Stimulated activated CD8-positive, alpha-beta memory T cell treated with anti-CD3 and anti-CD28 coated beads, Interleukin-2, amount 100 ng/mL, for 1 hour (primary cell): Measurements from ENCODE around the gene GPR45.

ENCODE experiments used
- DNase-seq, 2 donors: peaks; one replicate each; pipeline ENCODE4 v3.0.0-alpha.2; 2020; ENCODE audit warnings: low read depth in 2 of 2

Gene GPR45

GRCh38 chr2:105254531-105255210 is 13.1 kb downstream of the GPR45 start:
- no peak for DNase-seq

- no peak for DNase-seq
Measured at GRCh38 chr2:105255979-105256378, 14.4 kb downstream of the GPR45 start.

- DNase-seq: no peak
Measured at GRCh38 chr2:105256431-105257047, 15.0 kb downstream of the GPR45 start.

GRCh38 chr2:105257981-105258380 is 16.4 kb downstream of the GPR45 start:
- DNase-seq: no peak

GRCh38 chr2:105258835-105259350 is 17.4 kb downstream of the GPR45 start:
- DNase-seq: no peak

- no peak for DNase-seq
Measured at GRCh38 chr2:105261061-105261460, 19.5 kb downstream of the GPR45 start.

- no peak for DNase-seq
Measured at GRCh38 chr2:105262651-105263091, 21.1 kb downstream of the GPR45 start.

- no peak for DNase-seq
Measured at GRCh38 chr2:105269426-105269825, 27.9 kb downstream of the GPR45 start.

GRCh38 chr2:105271393-105272045 is 30.0 kb downstream of the GPR45 start:
- DNase-seq: no peak

GRCh38 chr2:105272176-105272575 is 30.6 kb downstream of the GPR45 start:
- no peak for DNase-seq

GRCh38 chr2:105274046-105274445 is 32.5 kb downstream of the GPR45 start:
- no peak for DNase-seq

GRCh38 chr2:105278654-105279053 is 37.1 kb downstream of the GPR45 start:
- no peak for DNase-seq

- DNase-seq: no peak
Measured at GRCh38 chr2:105279126-105279525, 37.6 kb downstream of the GPR45 start.

- no peak for DNase-seq
Measured at GRCh38 chr2:105280281-105280680, 38.7 kb downstream of the GPR45 start.

GRCh38 chr2:105283532-105283931 is 42.0 kb downstream of the GPR45 start:
- DNase-seq: no peak

GRCh38 chr2:105287692-105288091 is 46.1 kb downstream of the GPR45 start:
- DNase-seq: no peak

- DNase-seq: no peak
Measured at GRCh38 chr2:105288133-105288532, 46.6 kb downstream of the GPR45 start.

- no peak for DNase-seq
Measured at GRCh38 chr2:105290981-105291660, 49.6 kb downstream of the GPR45 start.

GRCh38 chr2:105291981-105292380 is 50.4 kb downstream of the GPR45 start:
- DNase-seq: no peak
